Caco-2 (cell line): ENCODE data around the gene SLC6A17. TPM values are rescaled to one million over a fixed set of nuclear protein-coding genes. Genes with fewer than 3 reads are reported as not detected.

Experiments
- BruUV-seq: library from RNA; stranded (reverse); fragments of 400-500 nt; replicated peaks from 2 replicates; lab custom pipeline; 2021; lab: Mats Ljungman, UMichigan
- CTCF ChIA-PET: fragments of 300-600 bp; sonication (Branson Sonifier 250); formaldehyde crosslinking; loops from one replicate; lab custom pipeline; 2022; ENCODE audit warnings: antibody characterized with exemption; lab: Charles Lee
- POLR2A ChIA-PET: fragments of 300-600 bp; sonication (Branson Sonifier 250); formaldehyde crosslinking; loops from one replicate; lab custom pipeline; 2022; ENCODE audit warnings: antibody characterized with exemption; lab: Charles Lee
- DNase-seq, 2 experiments: peaks; one replicate each; pipeline versions ENCODE4 v3.0.0 to v3.0.0-alpha.2; 2020 to 2022
- H3K27me3 ChIP-seq: replicated peaks from 2 replicates; pipeline ENCODE4 v1.6.0; 2011; ENCODE audit warnings: low read length; ENCODE audit not compliant: control insufficient read depth, insufficient read depth
- H3K36me3 ChIP-seq: 2 replicates; pipeline ENCODE4 v1.5.1; 2011; ENCODE audit warnings: low read length; ENCODE audit not compliant: control insufficient read depth, insufficient read depth
- H3K4me1 ChIP-seq: fragments of 250-450 bp; sonication (Bioruptor Pico); 2 replicates; pipeline ENCODE4 v1.5.1; 2020; ENCODE audit warnings: mild to moderate bottlenecking
- H3K4me3 ChIP-seq: 2 replicates; pipeline ENCODE4 v1.5.1; 2011; ENCODE audit warnings: low read depth, mild to moderate bottlenecking, control low read depth, low read length
- H3K9me3 ChIP-seq: fragments of 250-450 bp; sonication (Bioruptor Pico); 2 replicates; pipeline ENCODE4 v1.5.1; 2020; ENCODE audit warnings: mild to moderate bottlenecking, moderate library complexity
- H3K27ac Mint-ChIP-seq: one replicate; pipeline ENCODE4 v1.8.0; 2022; ENCODE audit warnings: mixed read lengths; ENCODE audit not compliant: unreplicated experiment
- H3K27me3 Mint-ChIP-seq: one replicate; pipeline ENCODE4 v1.8.0; 2022; ENCODE audit warnings: mixed read lengths; ENCODE audit not compliant: insufficient read depth, unreplicated experiment
- H3K36me3 Mint-ChIP-seq: one replicate; pipeline ENCODE4 v1.8.0; 2022; ENCODE audit warnings: mild to moderate bottlenecking, mixed read lengths; ENCODE audit not compliant: insufficient read depth, unreplicated experiment
- H3K4me1 Mint-ChIP-seq: one replicate; pipeline ENCODE4 v1.8.0; 2022; ENCODE audit warnings: low read depth, mixed read lengths; ENCODE audit not compliant: unreplicated experiment
- H3K4me3 Mint-ChIP-seq: one replicate; pipeline ENCODE4 v1.8.0; 2022; ENCODE audit warnings: mild to moderate bottlenecking, moderate library complexity, mixed read lengths; ENCODE audit not compliant: unreplicated experiment
- H3K9me3 Mint-ChIP-seq: one replicate; pipeline ENCODE4 v1.8.0; 2022; ENCODE audit warnings: mixed read lengths; ENCODE audit not compliant: unreplicated experiment
- CTCF ChIP-seq, 2 experiments: fragments of 200-600 bp in 1 of 2; IDR thresholded peaks; 1 replicate in 1 of 2; 2 replicates in 1 of 2; pipeline versions ENCODE4 v1.5.1 to v1.8.0; 2011 to 2022; ENCODE audit warnings: antibody characterized with exemption in 1 of 2, control low read depth in 1 of 2, inconsistent platforms in 1 of 2, low read depth in 1 of 2, low read length in 1 of 2, mild to moderate bottlenecking in 1 of 2, moderate library complexity in 1 of 2; ENCODE audit not compliant: insufficient read depth in 1 of 2, severe bottlenecking in 1 of 2, unreplicated experiment in 1 of 2
- intact Hi-C: fragments of 100-400 bp; cut with micrococcal nuclease; formaldehyde crosslinking; loops from one replicate; pipeline ENCODE4 v1.10.0; 2022; ENCODE audit not compliant: unreplicated experiment
- total RNA-seq: library from RNA; stranded (reverse); gene quantifications from 2 replicates; pipeline ENCODE4 v1.2.3, GENCODE V29; 2022

SLC6A17 gene
- total RNA-seq, 1 experiment from 2014 or later, result not detected

- no peaks in the 10 kb centered on the region for H3K36me3 Mint-ChIP-seq
- no peak overlapping the region for H3K4me3 ChIP-seq
- no peaks in the 10 kb centered on the region for H3K4me1 ChIP-seq
- H3K27me3 Mint-ChIP-seq, result peaks cover 8% of the 10 kb centered on the region
- BruUV-seq, result no TSS peak
- POLR2A ChIA-PET, result no interaction called here
- no peak for DNase-seq
- no peak overlapping the region for H3K4me3 Mint-ChIP-seq
- no peak overlapping the region for H3K27ac Mint-ChIP-seq
- no peak for TF ChIP-seq CTCF (IDR thresholded peaks at IDR 0.05; ENCODE audit: insufficient read depth in 1 of 2, low read depth in 1 of 2, low read length in 1 of 2, severe bottlenecking in 1 of 2, unreplicated experiment in 1 of 2)
- no peaks in the 10 kb centered on the region for H3K9me3 ChIP-seq
- intact Hi-C loops, result no loop called here
- H3K9me3 Mint-ChIP-seq, result no peaks in the 10 kb centered on the region
- no peaks in the 10 kb centered on the region for H3K36me3 ChIP-seq
- H3K4me1 Mint-ChIP-seq, result no peaks in the 10 kb centered on the region
- CTCF ChIA-PET, result no interaction called here
- H3K27me3 ChIP-seq, result no peaks in the 10 kb centered on the region
Measured at GRCh38 chr1:110107867-110108469, 42.3 kb upstream of the SLC6A17 start.

GRCh38 chr1:110111081-110111480 lies 39.2 kb upstream of the SLC6A17 start:
- no peaks in the 10 kb centered on the region for H3K4me1 Mint-ChIP-seq
- BruUV-seq, result no TSS peak
- H3K9me3 Mint-ChIP-seq, result no peaks in the 10 kb centered on the region
- Histone ChIP-seq H3K4me3 (no peak overlapping the region), H3K9me3 (no peaks in the 10 kb centered on the region), H3K27me3 (no peaks in the 10 kb centered on the region), H3K4me1 (no peaks in the 10 kb centered on the region), H3K36me3 (no peaks in the 10 kb centered on the region)
- no peak for DNase-seq
- no peak for TF ChIP-seq CTCF (IDR thresholded peaks at IDR 0.05; ENCODE audit: insufficient read depth in 1 of 2, low read depth in 1 of 2, low read length in 1 of 2, severe bottlenecking in 1 of 2, unreplicated experiment in 1 of 2)
- intact Hi-C loops, result no loop called here
- no peak overlapping the region for H3K4me3 Mint-ChIP-seq
- ChIA-PET CTCF (no interaction called here), POLR2A (no interaction called here)
- H3K27me3 Mint-ChIP-seq, result peaks cover 8% of the 10 kb centered on the region
- H3K36me3 Mint-ChIP-seq, result no peaks in the 10 kb centered on the region
- H3K27ac Mint-ChIP-seq, result no peak overlapping the region

- no peaks in the 10 kb centered on the region for H3K9me3 Mint-ChIP-seq
- no peak within 1 kb of the TSS for H3K4me3 Mint-ChIP-seq
- Histone ChIP-seq H3K4me3 (no peak within 1 kb of the TSS), H3K36me3 (no peaks in the 10 kb centered on the region), H3K4me1 (no peaks in the 10 kb centered on the region), H3K27me3 (no peaks in the 10 kb centered on the region), H3K9me3 (no peaks in the 10 kb centered on the region)
- H3K4me1 Mint-ChIP-seq, result peaks cover 4% of the 10 kb centered on the region
- TF ChIP-seq CTCF (IDR thresholded peaks at IDR 0.05; ENCODE audit: insufficient read depth in 1 of 2, low read depth in 1 of 2, low read length in 1 of 2, severe bottlenecking in 1 of 2, unreplicated experiment in 1 of 2), result no peak
- BruUV-seq, result no TSS peak
- peaks cover 7% of the 10 kb centered on the region for H3K27me3 Mint-ChIP-seq
- POLR2A ChIA-PET, result no interaction called here
- DNase-seq, result no peak
- H3K36me3 Mint-ChIP-seq, result peaks cover 4% of the 10 kb centered on the region
- no peak within 1 kb of the TSS for H3K27ac Mint-ChIP-seq
- CTCF ChIA-PET, result no interaction called here
- intact Hi-C loops, result no loop called here
Measured at GRCh38 chr1:110112143-110112542, 38.2 kb upstream of the SLC6A17 start, which contains the start of gene UBL4B. Gene UBL4B, plus strand, starts transcription at chr1:110112443. Its CDS starts 92 bp downstream, at chr1:110112535.
